ENCODE results near the gene STXBP5. TPM values are rescaled to one million over a fixed set of nuclear protein-coding genes. Genes with fewer than 3 reads are reported as not detected.

The STXBP5 gene
- total RNA-seq, 1 experiment from 2014 or later, result 10.1 TPM

DNA sequence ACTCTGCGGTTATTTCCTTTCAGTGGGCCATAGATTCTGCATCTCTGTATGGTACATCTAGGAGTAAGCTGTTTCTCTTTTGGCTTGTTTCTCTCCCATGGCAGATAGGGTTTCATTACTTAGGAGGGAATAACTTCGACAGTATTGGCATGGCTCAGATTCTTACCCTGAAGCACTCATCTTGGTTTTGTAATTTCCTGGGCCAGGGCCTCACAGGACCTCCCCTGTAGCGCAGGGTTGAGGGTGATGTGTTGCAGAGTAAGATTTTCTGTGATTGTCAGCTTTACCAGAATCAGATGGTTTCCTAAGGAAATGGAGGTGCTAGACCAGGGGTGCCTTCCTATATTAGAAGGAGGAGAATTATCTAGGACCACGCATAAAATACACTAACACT lies 78.3 kb downstream of the STXBP5 start:
- Mint-ChIP-seq H3K4me1 (ENCODE audit: low read depth, unreplicated experiment) (peaks cover 10% of the 10 kb centered on the region), H3K27me3 (ENCODE audit: unreplicated experiment) (no peaks in the 10 kb centered on the region), H3K27ac (ENCODE audit: unreplicated experiment) (no peak overlapping the region), H3K4me3 (ENCODE audit: low read depth, unreplicated experiment) (no peak overlapping the region), H3K9me3 (ENCODE audit: low read depth, unreplicated experiment) (no peaks in the 10 kb centered on the region), H3K36me3 (ENCODE audit: insufficient read depth, unreplicated experiment) (no peaks in the 10 kb centered on the region)
- intact Hi-C loops (cut with micrococcal nuclease; ENCODE audit: unreplicated experiment), result no loop called here
- TF ChIP-seq, protein P1, sequence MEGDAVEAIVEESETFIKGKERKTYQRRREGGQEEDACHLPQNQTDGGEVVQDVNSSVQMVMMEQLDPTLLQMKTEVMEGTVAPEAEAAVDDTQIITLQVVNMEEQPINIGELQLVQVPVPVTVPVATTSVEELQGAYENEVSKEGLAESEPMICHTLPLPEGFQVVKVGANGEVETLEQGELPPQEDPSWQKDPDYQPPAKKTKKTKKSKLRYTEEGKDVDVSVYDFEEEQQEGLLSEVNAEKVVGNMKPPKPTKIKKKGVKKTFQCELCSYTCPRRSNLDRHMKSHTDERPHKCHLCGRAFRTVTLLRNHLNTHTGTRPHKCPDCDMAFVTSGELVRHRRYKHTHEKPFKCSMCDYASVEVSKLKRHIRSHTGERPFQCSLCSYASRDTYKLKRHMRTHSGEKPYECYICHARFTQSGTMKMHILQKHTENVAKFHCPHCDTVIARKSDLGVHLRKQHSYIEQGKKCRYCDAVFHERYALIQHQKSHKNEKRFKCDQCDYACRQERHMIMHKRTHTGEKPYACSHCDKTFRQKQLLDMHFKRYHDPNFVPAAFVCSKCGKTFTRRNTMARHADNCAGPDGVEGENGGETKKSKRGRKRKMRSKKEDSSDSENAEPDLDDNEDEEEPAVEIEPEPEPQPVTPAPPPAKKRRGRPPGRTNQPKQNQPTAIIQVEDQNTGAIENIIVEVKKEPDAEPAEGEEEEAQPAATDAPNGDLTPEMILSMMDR (IDR thresholded peaks at IDR 0.05; ENCODE audit: unreplicated experiment), result no peak
- no peak for DNase-seq
- no TSS peak for BruUV-seq (replicated peaks)
- CTCF ChIA-PET, result no interaction called here

- H3K4me1 Mint-ChIP-seq (ENCODE audit: low read depth, unreplicated experiment), result peaks cover 10% of the 10 kb centered on the region
- intact Hi-C loops (cut with micrococcal nuclease; ENCODE audit: unreplicated experiment), result no loop called here
- CTCF ChIA-PET, result no interaction called here
These were observed 79.2 kb downstream of the STXBP5 start for GRCh38 chr6:147283460-147283859.

DNA sequence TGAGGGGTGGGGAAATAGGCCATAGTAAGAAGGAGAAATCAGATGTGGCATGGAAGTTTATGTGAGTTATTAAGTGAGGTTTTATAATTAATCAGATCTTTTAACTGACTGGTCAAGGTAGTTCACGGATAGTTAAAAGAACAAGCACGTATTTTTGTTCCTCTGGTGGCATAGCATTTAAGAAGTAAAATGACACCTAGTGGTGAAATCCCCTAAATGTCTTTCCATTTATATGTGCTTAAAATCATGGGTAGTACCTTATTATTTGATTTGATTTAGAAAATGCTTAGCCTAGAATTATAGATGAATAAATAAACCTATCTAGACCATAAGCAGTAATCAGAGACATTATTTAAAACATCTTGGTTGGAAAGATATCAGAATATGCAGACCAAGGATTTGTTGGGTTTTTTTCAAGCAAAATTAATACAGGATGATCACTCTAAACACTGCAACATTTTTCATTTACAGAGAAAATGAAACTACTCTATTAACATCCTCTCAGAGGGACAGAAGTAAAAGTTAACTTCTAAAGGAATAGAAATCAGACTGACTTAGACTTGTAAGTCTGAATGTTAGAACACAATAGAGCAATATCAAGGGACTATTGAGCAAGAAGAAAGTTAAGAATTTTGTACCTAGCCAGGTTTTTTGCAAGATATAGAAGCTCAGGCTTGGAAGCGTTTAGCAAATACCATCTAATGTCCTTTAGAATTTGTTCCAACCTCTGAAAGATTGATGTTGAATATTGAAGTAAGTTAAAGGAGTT lies 81.1 kb downstream of the STXBP5 start:
- DNase-seq, result no peak
- Mint-ChIP-seq H3K36me3 (ENCODE audit: insufficient read depth, unreplicated experiment) (no peaks in the 10 kb centered on the region), H3K4me3 (ENCODE audit: low read depth, unreplicated experiment) (no peak overlapping the region), H3K9me3 (ENCODE audit: low read depth, unreplicated experiment) (no peaks in the 10 kb centered on the region), H3K27me3 (ENCODE audit: unreplicated experiment) (no peaks in the 10 kb centered on the region), H3K27ac (ENCODE audit: unreplicated experiment) (no peak overlapping the region), H3K4me1 (ENCODE audit: low read depth, unreplicated experiment) (peaks cover 10% of the 10 kb centered on the region)
- CTCF ChIA-PET, result interaction anchor here (0.7 kb wide), 1 partner anchor 1035 kb away, joined by 3 read pairs; no protein-coding TSS in a partner anchor
- intact Hi-C loops (cut with micrococcal nuclease; ENCODE audit: unreplicated experiment), result loop anchor here (2.0 to 5.0 kb wide), 2 partner anchors 428 to 1243 kb away; no protein-coding TSS in a partner anchor
- no TSS peak for BruUV-seq (replicated peaks)
- TF ChIP-seq, protein P1 (IDR thresholded peaks at IDR 0.05; ENCODE audit: unreplicated experiment), result no peak

More at GRCh38 chr6:147283460-147283859, 79.2 kb downstream of the STXBP5 start:
- Mint-ChIP-seq H3K27ac (ENCODE audit: unreplicated experiment) (no peak overlapping the region), H3K4me3 (ENCODE audit: low read depth, unreplicated experiment) (no peak overlapping the region), H3K9me3 (ENCODE audit: low read depth, unreplicated experiment) (no peaks in the 10 kb centered on the region), H3K27me3 (ENCODE audit: unreplicated experiment) (no peaks in the 10 kb centered on the region), H3K36me3 (ENCODE audit: insufficient read depth, unreplicated experiment) (no peaks in the 10 kb centered on the region)
- TF ChIP-seq, protein P1 (IDR thresholded peaks at IDR 0.05; ENCODE audit: unreplicated experiment), result no peak
- no peak for DNase-seq
- no TSS peak for BruUV-seq (replicated peaks)

DNA sequence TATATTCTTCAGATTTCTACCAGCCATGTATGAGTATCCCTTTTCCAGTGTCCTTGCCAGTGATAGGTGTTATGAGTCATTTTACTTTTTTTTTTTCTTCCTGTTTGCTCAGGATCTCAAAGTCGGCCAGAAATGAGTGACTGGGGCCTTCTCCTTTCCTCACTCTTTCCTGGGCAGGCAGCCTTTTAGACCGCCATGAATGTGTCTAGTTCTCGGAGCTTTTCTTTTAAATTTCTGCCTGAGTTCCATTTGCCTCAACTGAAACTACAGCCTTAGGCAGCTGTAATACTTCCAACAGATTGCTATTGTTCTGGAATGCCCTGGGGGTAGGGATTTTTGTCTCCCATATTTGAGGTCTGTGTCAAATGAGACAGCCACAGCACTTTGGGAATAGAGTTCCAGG lies 83.7 kb downstream of the STXBP5 start:
- Mint-ChIP-seq H3K27me3 (ENCODE audit: unreplicated experiment) (no peaks in the 10 kb centered on the region), H3K27ac (ENCODE audit: unreplicated experiment) (no peak overlapping the region), H3K4me3 (ENCODE audit: low read depth, unreplicated experiment) (no peak overlapping the region), H3K36me3 (ENCODE audit: insufficient read depth, unreplicated experiment) (no peaks in the 10 kb centered on the region), H3K4me1 (ENCODE audit: low read depth, unreplicated experiment) (peaks cover 10% of the 10 kb centered on the region), H3K9me3 (ENCODE audit: low read depth, unreplicated experiment) (no peaks in the 10 kb centered on the region)
- CTCF ChIA-PET, result interaction anchor here (0.7 kb wide), 1 partner anchor 98 kb away, joined by 4 read pairs; no protein-coding TSS in a partner anchor
- no TSS peak for BruUV-seq (replicated peaks)
- intact Hi-C loops (cut with micrococcal nuclease; ENCODE audit: unreplicated experiment), result loop anchor here (5.0 kb wide), 1 partner anchor 1246 kb away; no protein-coding TSS in a partner anchor
- peak; percentile 0 for DNase-seq
- TF ChIP-seq, protein P1 (IDR thresholded peaks at IDR 0.05; ENCODE audit: unreplicated experiment), result no peak

All from Calu3 (cell line).